Heart right ventricle (tissue), 16 donors: ENCODE data around the gene RAD51B. TPM values are rescaled to one million over a fixed set of nuclear protein-coding genes. Genes with fewer than 3 reads are reported as not detected.

Experiments used
- ATAC-seq, 8 donors: fragments of 200-7000 bp; cut with Tn5 transposase; one replicate each; pipeline ENCODE4 v1.9.1; 2020; ENCODE audit warnings: mild to moderate bottlenecking in 8 of 8, moderate library complexity in 8 of 8, moderate number of reproducible peaks in 1 of 8
- DNase-seq, 2 donors: peaks; one replicate each; pipeline ENCODE4 v3.0.0-alpha.2; 2020
- H3K27ac ChIP-seq, 10 donors: fragments of 200-600 bp; sonication (generic) in 2 of 10; one replicate each; pipeline versions ENCODE4 v1.5.0 to v1.8.0; 2020 to 2022; ENCODE audit warnings: mild to moderate bottlenecking in 3 of 10
- H3K27me3 ChIP-seq, 7 donors: fragments of 200-600 bp; one replicate each; pipeline ENCODE4 v1.8.0; 2021 to 2022; ENCODE audit warnings: mild to moderate bottlenecking in 2 of 7
- H3K36me3 ChIP-seq, 9 donors: fragments of 200-600 bp; sonication (generic) in 1 of 9; one replicate each; pipeline versions ENCODE4 v1.5.0 to v1.8.0; 2020 to 2022; ENCODE audit warnings: mild to moderate bottlenecking in 2 of 9
- H3K4me1 ChIP-seq, 9 donors: fragments of 200-600 bp; sonication (generic) in 1 of 9; one replicate each; pipeline versions ENCODE4 v1.5.0 to v1.8.0; 2020 to 2022; ENCODE audit warnings: mild to moderate bottlenecking in 4 of 9
- H3K4me3 ChIP-seq, 10 donors: fragments of 200-600 bp; sonication (generic) in 2 of 10; one replicate each; pipeline versions ENCODE4 v1.5.0 to v1.8.0; 2020 to 2022; ENCODE audit warnings: mild to moderate bottlenecking in 7 of 10, moderate library complexity in 2 of 10
- H3K9me3 ChIP-seq, 11 donors: fragments of 200-600 bp in 10 of 11; sonication (generic) in 2 of 11; one replicate each; pipeline versions ENCODE4 v1.5.0 to v1.8.0; 2013 to 2022; ENCODE audit warnings: mild to moderate bottlenecking in 2 of 11, control low read depth in 1 of 11, moderate library complexity in 1 of 11
- WGBS, 2 donors: extraction: QIAGEN DNeasy Blood & Tissue Kit; methylation state at CpG; one replicate each; pipeline ENCODE4 v1.1.7; 2013; ENCODE audit warnings: inconsistent platforms in 1 of 2; 5-methylcytosine and 5-hydroxymethylcytosine counted together
- intact Hi-C, 10 donors: fragments of 100-400 bp; cut with DNase I; formaldehyde crosslinking; loops; one replicate each; pipeline versions ENCODE4 v1.11.1 to v1.14.2; 2022
- polyA plus RNA-seq, 2 donors: library from polyadenylated mRNA; stranded (reverse); fragments of 200-250 nt; gene quantifications; one replicate each; pipeline ENCODE4 v1.2.3, GENCODE V29; 2013
- total RNA-seq, 10 donors: library from RNA; stranded (reverse); fragmentation: NEBNext Ultra II Directional in 3 of 10; extraction: Animal tissue kit (Norgen Biotek cat#: 25700) in 3 of 10; gene quantifications; one replicate each; pipeline versions ENCODE4 v1.2.1 to v1.2.4, GENCODE V29; 2021 to 2023
- TF ChIP-seq, protein P1 (sequence below), 9 donors: fragments of 200-600 bp; sonication (generic) in 2 of 9; IDR thresholded peaks; one replicate each; pipeline versions ENCODE4 v1.5.0 to v1.8.0; 2021 to 2022; ENCODE audit warnings: antibody characterized with exemption in 9 of 9, mild to moderate bottlenecking in 5 of 9, moderate library complexity in 1 of 9
- donor health status: Arrhythmogenic right ventricular cardiomyopathy.
- donor health status: ischemic (EF 13 %, LVEDD 7.1; RV severe dilation, severe dysfunction).
- donor health status: healthy with polysubstance abuse.
- donor health status: DM: no; HTN: yes; CAD: no.
- donor health status: DM: no; HTN: no; CAD: no.
- donor health status: ischemic (EF 25% LVEDD 6.9; RV normal size, moderate dysfunction).
- donor health status: ischemic (EF 25% LVEDD 5.7; RV mildly dilated, moderate dysfunction).
- donor health status: healthy.
- donor health status: DM: yes; HTN: yes; CAD: no.
- donor health status: Ischemic cardiomyopathy.
- donor health status: ischemic (EF 35%, LVEDD 5.7; RV mildly dilated, moderate dysfunction).
- donor health status: nonischemic (EF 11% LVEDD 7.7; RV severe dilation, severe dysfunction).
- donor health status: DM: yes; HTN: yes; CAD: no.
- donor health status: PGD.
- donor health status: ischemic (EF 29% LVEDD 5.4; RV normal size, mild dysfunction).
- donor health status: nonischemic (EF 23%, LVEDD 6.1; RV moderate dilation, normal function).

The RAD51B gene
- total and polyA plus RNA-seq, 12 donors, result 0.88 to 8.6 (median 3.5) TPM

DNA sequence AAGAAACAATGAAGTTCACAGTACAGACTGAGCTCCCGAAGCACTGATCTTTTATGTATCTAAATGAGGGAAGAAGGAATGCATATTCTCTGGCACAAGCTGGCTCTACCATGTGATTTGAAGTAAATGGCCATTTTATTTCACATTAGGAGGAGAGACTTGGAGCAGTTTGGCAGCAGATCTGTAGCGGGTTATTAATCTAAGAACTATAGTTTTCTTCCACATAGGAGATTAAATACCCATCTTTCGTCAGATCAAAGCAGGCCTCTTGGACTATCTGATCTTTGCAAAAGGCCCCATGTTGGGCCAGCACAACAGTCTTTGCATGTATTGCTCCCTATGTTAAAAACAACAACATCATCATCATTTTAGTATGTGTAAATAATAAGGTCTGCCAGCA lies 495.5 kb downstream of the RAD51B start:
- TF ChIP-seq, protein P1, sequence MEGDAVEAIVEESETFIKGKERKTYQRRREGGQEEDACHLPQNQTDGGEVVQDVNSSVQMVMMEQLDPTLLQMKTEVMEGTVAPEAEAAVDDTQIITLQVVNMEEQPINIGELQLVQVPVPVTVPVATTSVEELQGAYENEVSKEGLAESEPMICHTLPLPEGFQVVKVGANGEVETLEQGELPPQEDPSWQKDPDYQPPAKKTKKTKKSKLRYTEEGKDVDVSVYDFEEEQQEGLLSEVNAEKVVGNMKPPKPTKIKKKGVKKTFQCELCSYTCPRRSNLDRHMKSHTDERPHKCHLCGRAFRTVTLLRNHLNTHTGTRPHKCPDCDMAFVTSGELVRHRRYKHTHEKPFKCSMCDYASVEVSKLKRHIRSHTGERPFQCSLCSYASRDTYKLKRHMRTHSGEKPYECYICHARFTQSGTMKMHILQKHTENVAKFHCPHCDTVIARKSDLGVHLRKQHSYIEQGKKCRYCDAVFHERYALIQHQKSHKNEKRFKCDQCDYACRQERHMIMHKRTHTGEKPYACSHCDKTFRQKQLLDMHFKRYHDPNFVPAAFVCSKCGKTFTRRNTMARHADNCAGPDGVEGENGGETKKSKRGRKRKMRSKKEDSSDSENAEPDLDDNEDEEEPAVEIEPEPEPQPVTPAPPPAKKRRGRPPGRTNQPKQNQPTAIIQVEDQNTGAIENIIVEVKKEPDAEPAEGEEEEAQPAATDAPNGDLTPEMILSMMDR (IDR thresholded peaks at IDR 0.05), result no peak
- no peak overlapping the region for H3K27ac ChIP-seq
- DNase-seq (no peak), ATAC-seq (no peak)
- no peaks in the 10 kb centered on the region for H3K36me3 ChIP-seq
- intact Hi-C loops, result no loop called here
- no peak overlapping the region for H3K4me3 ChIP-seq
- WGBS, 2 donors, result 93 to 95% methylated on average over 3 of the region's 3 CpGs
- no peaks in the 10 kb centered on the region for H3K27me3 ChIP-seq
- H3K4me1 ChIP-seq, result peaks cover 0 to 18% (median 0%) of the 10 kb centered on the region in 9 donors
- H3K9me3 ChIP-seq, result no peaks in the 10 kb centered on the region

DNA sequence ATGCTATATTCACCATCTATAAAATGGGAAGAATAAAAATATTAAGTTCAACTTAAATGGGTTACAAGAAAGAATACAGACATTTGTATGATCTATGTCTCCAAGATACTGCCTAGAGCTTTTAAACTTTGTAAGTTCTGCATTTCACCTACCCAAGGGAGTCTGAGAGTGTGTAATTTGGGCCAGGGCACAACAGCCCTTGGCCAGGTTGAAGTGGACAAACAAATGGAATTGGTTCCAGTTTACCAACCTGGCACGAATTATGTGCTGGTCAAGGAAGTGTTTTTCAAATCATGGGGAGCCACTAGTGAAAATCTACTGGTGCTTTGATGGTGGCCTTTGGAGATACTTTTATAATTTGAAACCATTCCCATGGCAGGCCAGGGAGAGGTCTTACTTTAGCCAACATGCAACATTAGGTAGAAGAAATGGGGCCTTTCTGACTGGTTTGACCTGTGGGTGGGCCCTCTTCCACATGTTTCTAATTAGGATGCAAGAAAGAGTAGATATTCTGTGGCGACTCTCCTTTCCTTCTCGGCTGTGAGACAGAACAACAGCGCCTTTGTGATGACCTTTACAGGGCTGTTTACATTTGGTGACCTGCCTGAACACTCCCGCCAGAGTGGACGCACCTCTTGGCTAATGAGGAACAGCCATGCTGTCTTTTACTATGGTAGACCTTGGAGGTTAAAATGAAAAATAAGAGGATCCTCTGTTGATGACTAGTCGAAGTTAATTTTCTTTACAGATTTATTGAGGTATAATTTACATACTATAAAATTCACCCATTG lies 496.7 kb downstream of the RAD51B start:
- ATAC-seq, result no peak
- Histone ChIP-seq H3K27me3 (no peaks in the 10 kb centered on the region), H3K36me3 (no peaks in the 10 kb centered on the region), H3K9me3 (no peaks in the 10 kb centered on the region), H3K27ac (no peak overlapping the region), H3K4me1 (peaks cover 0 to 18% (median 0%) of the 10 kb centered on the region in 9 donors), H3K4me3 (no peak overlapping the region)
- intact Hi-C loops, result no loop called here
- WGBS, 2 donors, result 93 to 94% methylated on average over 7 of the region's 7 CpGs
- no peak for DNase-seq
- TF ChIP-seq, protein P1 (IDR thresholded peaks at IDR 0.05), result no peak

DNA sequence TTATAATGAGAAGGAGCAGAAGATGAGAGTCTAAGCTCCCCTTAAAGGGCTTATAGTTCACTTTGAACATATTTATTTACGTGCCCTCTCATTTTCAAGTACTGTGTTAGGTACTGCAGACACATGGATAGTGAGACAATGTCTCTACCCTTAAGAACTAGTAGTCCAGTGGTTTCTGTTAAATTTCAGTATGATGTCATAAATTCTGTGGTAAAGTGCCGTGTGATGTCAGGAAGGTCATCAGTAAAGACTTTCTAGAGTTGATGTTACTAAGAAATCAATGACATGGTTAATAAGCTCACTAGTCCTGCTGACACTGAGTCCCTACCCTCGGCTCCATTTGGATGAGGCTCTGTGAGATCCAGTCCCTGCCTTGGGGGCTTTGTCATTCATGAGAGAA lies 497.7 kb downstream of the RAD51B start:
- ATAC-seq (no peak), DNase-seq (no peak)
- Histone ChIP-seq H3K36me3 (no peaks in the 10 kb centered on the region), H3K4me1 (peaks cover 0 to 18% (median 0%) of the 10 kb centered on the region in 9 donors), H3K4me3 (no peak overlapping the region), H3K9me3 (no peaks in the 10 kb centered on the region), H3K27me3 (no peaks in the 10 kb centered on the region), H3K27ac (no peak overlapping the region)
- intact Hi-C loops, result no loop called here
- TF ChIP-seq, protein P1 (IDR thresholded peaks at IDR 0.05), result no peak
- WGBS, 2 donors, result 96 to 99% methylated on average over 3 of the region's 3 CpGs

DNA sequence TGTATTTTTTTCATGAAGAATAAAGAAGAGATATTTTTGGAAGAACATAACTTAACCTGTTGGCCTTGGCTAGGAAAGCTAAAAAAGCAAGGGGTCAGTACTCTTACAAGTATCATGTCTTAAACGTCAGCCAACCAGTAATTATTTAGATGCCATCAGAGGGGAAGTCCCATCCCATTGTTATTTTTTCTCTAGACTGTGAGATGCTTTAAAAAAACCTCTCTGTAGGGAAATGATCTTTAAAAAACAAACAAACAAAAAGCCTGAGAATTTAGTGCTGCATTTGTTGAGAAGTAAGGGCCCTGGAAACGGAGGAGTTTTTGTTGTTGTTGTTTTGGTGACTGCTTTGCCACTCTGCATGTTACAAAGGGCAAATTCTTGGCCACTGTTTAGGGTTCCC lies 499.2 kb downstream of the RAD51B start:
- Histone ChIP-seq H3K4me3 (no peak overlapping the region), H3K4me1 (peaks cover 0 to 24% (median 0%) of the 10 kb centered on the region in 9 donors), H3K27me3 (no peaks in the 10 kb centered on the region), H3K27ac (peak overlapping the region in 2 of 10 donors; percentile 2 to 33), H3K36me3 (no peaks in the 10 kb centered on the region), H3K9me3 (no peaks in the 10 kb centered on the region)
- TF ChIP-seq, protein P1 (IDR thresholded peaks at IDR 0.05), result no peak
- intact Hi-C loops, result no loop called here
- no peak for DNase-seq
- WGBS, 2 donors, result 37 to 52% methylated on average over 2 of the region's 2 CpGs
- peak in 5 of 8 donors; percentile 34 to 70 (median 48) for ATAC-seq
